HCEC 1CT (cell line): ENCODE measurements around the gene HELZ.
A peak's percentile ranks its signal among the peaks of the same experiment; 100 is the strongest.
"Not testable (repeated sequence)": the region's sequence is repeated elsewhere in the genome, so short reads cannot be mapped to it uniquely, and the experiment has no call there.

ENCODE experiments used
- DNase-seq: peaks from one replicate; pipeline ENCODE4 v3.0.0-alpha.2; 2017

HELZ gene, protein sequence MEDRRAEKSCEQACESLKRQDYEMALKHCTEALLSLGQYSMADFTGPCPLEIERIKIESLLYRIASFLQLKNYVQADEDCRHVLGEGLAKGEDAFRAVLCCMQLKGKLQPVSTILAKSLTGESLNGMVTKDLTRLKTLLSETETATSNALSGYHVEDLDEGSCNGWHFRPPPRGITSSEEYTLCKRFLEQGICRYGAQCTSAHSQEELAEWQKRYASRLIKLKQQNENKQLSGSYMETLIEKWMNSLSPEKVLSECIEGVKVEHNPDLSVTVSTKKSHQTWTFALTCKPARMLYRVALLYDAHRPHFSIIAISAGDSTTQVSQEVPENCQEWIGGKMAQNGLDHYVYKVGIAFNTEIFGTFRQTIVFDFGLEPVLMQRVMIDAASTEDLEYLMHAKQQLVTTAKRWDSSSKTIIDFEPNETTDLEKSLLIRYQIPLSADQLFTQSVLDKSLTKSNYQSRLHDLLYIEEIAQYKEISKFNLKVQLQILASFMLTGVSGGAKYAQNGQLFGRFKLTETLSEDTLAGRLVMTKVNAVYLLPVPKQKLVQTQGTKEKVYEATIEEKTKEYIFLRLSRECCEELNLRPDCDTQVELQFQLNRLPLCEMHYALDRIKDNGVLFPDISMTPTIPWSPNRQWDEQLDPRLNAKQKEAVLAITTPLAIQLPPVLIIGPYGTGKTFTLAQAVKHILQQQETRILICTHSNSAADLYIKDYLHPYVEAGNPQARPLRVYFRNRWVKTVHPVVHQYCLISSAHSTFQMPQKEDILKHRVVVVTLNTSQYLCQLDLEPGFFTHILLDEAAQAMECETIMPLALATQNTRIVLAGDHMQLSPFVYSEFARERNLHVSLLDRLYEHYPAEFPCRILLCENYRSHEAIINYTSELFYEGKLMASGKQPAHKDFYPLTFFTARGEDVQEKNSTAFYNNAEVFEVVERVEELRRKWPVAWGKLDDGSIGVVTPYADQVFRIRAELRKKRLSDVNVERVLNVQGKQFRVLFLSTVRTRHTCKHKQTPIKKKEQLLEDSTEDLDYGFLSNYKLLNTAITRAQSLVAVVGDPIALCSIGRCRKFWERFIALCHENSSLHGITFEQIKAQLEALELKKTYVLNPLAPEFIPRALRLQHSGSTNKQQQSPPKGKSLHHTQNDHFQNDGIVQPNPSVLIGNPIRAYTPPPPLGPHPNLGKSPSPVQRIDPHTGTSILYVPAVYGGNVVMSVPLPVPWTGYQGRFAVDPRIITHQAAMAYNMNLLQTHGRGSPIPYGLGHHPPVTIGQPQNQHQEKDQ (N-terminal part only)

DNA sequence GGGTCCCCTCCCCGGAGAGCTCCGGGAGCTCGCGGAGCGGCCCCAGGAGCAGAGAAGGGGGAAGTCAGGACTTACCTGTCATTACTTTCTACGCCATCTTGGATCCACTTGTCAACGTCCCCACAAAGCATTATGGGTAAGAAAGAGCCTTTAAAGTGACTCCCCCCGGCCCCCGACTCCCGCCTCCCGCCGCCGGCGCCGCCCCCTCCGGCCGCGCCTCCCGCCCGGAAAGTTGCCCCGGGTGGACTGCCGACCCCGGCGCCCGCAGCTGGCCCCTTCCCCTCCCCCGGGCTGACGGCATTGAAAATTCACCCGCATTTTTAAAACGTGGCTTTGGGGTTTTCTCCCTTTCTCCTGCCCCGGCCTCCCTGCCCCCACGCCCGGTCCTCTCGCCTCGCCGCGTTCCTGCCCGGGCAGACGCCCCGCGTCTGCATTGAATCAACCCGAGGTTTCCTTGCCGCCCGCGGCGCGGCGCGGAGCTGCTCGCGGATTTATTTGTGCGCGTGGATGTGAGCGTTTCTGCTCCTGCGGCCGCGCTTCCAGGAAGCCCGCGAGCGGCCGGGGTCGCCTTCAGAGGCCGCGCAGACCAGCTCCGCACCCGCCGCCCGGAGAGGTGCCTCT, at the start of gene HELZ:
Gene HELZ, minus strand, starts transcription at position 124 of the 621 bp plus-strand sequence. CDS start 26,392 bp downstream, outside the sequence.
- peak; percentile 82 for DNase-seq

DNA sequence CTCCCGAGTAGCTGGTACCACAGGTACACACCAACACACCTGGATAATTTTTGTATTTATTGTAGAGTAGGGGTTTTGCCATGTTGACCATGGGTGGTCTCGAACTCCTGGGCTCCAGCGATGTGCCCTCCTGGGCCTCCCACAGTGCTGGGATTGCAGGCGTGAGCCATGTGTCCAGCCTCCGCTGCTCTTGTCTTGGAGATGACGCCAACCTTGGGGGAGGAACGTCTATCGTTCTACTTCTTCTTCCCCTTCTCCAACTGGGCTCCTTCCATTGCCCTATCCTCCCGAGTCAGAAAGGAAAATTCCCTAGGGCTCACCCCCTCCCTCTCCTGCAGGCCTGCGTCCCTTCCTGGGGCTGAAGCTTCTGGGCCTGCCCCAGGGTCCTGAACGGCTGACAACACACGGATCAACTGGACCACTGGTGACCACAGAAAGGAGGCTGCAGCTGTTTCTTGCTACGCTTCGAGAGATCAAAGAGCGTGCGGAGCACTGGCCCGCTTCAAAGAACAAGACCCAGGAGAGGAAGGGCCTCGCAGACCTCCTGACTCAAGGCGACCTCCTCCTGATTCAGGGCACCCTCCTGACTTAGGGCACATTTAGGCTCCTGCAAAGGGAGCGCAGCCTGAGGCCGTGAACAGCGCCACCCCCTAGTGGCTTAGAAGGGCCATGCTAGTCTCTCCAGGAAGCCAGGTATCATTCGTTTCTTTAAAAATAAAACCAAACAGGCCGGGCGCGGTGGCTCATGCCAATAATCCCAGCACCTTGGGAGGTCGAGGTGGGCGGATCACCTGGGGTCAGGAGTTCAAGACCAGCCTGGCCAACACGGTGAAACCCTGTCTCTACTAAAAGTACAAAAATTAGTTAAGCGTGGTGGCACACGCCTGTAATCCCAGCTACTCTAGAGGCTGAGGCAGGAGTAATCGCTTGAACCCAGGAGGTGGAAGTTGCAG, 48.5 kb upstream of the HELZ start:
- DNase-seq: peak; percentile 61

DNA sequence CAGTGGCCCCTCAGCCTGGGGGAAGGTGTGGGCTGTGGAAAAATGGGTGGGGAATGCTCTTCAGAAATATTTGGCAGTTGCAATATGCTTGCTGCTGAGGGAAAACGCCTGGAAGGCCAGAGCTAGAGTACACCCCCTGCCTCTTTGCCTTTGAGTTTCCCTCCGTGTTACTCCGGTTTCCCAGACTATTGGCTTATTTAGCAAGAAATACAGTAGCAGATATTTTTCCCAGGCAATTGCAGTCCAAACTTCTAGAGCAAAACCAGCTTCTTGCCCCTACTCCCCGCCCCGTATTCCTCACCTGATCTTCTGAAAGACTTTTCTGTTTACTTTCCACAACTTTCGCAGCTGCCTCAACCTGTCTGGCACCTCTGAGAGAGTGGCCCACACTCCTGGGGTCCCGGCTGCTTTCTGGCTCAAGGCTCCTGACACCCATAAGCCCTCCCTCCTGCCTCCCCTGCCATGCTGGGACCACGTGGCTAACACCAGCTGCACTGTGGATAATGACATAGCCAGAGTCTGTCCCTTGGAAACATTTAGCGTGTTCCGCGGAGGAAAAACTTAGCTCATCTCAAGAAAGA, 45.8 kb upstream of the HELZ start:
- no peak for DNase-seq

DNA sequence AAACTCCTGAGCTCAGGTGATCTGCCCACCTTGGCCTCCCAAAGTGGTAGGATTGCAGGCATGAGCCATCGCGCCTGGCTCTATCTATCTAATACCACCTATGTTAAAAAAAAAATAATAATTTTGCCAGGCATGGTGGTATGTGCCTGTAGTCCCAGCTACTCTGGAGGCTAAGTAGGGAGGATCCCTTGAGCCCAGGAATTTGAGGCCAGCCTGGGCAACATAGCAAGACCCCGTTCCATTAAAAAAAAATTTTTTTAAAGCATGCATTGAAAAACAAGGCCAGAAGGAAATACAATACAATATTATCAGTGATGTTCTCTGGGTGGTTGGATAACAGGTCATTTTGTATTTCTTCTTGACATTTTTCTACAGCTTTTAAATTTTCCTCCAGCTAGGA, 45.2 kb upstream of the HELZ start:
- no peak for DNase-seq

DNA sequence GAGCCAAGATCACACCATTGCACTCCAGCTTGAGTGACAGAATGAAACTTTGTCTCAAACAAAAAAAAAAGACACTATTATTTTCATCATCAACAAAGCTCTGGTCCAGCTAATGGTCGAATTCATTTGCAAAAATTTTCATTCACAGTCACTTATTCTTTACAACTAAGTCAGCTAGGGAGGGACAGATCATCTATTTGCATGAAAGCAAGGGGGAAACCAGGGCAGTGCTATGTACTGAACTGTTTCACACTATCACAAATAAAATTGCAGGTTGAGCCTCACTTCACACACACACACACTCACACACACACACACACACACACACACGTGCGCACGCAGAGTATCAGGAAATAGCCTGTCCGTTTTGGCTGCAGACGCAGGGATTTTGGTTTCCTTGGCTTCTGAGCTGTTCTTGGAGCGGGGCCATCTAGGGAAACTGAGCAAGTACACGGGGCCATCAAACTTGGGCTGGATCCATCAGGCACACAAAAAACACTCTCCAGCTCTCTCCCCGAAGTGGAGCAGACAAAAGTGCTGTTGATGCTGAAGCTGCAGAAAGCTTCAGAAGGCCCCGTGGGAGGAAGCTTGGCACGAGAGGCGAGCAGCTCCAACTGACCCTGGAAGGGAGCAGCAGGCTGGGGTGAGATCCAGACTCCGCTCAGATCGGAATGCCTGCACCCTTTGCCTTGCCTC, 44.3 kb upstream of the HELZ start:
- peak; percentile 25 for DNase-seq

DNA sequence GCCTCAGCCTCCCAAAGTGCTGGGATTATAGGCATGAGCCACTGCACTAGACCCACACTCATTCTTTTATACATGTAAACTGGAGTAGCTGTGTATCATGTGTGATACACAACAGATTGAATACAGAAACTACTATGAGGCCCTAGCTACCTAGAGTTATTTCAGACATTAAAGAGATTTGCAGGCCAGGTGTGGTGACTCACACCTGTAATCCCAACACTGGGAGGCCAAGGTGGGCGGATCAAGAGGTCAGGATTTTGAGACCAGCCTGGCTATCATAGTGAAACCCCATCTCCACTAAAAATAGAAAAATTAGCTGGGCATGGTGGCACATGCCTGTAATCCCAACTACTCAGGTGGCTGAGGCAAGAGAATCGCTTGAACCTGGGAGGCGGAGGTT, 41.8 kb upstream of the HELZ start:
- DNase-seq: not testable (repeated sequence)

DNA sequence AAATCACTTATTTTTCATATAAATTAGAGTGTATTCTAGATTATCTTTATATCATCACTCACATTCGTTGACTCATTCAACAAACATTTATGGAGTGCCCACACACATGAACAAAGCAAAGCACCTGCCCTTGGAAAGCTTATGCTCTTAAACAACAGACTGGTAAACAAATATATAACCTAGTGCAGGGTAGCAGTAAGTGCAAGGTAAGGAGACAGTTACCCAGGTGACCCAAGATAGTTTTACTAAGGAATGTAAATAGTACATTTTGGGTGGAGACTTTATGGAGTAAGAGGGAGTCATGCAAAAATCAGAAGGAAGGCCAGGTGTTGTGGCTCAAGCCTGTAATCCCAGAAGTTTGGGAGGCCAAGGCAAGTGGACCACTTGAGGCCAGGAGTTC, 40.4 kb upstream of the HELZ start:
- DNase-seq: no peak

DNA sequence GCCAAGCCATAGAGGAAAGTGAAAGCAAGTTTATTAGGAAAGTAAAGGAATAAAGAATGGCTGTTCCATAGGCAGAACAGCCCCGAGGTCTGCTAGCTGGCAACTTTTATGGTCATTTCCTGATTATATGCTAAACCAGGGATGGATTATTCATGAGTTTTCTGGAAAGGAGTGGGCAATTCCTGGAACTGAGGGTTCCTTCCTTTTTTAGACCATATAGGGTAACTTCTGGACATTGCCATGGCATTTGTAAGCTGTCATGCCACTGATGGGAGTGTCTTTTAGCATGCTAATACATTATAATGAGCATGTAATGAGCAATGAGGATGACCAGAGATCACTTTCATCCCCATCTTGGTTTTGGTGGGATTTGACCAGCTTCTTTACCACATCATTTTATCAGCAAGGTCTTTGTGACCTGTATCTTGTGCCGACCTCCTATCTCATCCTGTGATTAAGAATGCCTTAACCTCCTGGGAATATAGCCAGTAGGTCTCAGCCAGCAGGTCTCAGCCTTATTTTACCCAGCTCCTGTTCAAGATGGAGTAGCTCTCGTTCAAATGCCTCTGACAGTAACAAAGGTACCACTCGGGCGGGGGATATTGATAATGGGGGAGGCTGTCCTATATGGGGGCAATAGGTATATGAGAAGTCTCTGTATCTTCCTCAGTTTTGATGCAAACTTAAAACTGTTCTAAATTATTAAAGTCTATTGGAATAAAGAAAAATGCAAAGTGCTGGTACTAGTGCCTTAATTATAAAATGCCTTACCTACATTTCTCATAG, 38.9 kb upstream of the HELZ start:
- no peak for DNase-seq

DNA sequence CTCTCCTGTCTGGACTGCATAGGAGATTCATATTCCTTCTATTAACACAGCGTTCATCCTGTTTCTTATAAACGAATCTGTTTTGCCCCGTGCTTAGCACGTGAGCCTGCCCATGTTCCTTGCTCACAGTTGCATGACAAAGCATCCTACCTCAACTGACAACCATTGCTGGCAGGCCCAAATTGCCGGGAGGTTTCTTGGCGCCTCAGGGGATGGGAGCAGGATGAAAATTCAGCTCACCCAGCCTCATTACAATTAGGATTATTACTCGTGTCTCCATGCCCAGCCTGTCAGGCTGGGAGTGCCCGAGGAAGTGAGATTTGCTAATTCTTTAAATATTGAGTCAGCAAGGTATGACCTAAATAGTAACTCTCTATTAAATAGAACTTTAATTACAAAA, 36.7 kb upstream of the HELZ start:
- DNase-seq: no peak

DNA sequence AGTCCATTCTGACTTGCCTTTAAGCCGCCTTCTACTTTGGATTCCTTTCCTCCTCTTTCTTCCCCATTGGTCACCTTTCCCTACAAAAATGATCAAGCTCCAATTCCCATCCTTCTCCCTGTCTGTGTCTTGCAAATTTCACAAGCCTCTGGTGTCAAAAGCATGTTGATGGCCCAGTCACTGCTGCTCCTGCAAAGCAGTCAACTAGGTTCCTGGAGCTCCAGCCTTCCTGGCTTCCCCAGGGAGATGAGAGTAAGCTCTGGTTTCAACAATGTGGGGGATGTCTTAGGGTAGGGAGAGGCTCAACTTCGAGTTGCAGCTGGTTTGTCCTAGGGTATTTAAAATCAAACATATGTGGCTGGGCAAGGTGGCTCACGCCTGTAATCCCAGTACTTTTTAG, 36.1 kb upstream of the HELZ start:
- DNase-seq: no peak

DNA sequence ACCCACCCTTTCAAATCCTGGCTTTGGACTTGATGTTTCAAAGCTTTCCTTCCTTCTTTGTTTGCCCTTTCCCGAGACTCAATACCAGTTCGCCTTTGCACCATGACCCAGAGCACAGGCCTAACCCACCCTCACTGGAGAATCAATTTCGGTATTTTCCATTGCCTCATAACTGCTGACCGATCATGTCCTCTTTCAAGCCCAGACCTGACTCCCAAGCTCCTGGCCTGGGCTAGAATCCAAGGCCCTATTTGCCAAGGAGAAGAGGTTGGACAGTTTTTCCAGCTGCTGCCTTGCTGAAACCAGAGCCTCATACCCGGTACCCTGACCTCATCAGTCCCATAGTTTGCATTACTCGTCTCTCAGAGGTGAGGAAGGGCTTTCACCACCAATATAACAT, 35.3 kb upstream of the HELZ start:
- no peak for DNase-seq

DNA sequence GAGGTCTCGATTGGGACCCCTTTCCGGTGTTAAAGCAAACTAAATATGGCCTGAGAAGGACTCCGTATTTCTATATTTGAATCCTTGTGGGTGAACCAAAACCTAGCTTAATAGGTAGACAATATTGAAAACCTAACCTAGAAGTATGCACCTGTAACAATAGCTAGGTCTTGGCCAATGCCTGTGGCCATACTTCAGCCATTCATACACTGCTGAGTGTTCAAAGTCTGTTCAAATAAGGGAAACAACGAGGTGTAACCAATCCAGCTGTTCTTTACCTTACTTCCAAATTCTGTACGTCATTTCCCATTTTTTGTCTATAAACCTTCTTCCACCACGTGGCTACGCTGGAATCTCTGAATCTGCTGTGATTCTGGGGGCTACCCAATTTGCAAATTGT, 34.1 kb upstream of the HELZ start:
- DNase-seq: no peak

DNA sequence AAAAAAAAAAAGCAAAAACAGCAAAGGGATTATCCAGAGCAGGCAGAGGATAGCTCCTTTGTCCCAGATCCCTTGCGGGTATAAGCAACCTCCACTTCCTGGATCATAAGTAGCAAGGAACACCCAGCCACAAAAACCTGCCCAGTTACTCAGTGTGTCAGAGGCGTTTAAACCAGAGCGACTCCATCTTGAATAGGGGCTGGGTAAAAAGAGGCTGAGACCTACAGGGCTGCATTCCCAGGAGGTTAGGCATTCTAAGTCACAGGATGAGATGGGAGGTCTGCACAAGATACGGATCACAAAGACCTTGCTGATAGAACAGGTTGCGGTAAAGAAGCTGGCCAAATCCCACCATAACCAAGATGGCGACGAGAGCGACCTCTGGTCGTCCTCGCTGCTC, 33.4 kb upstream of the HELZ start:
- DNase-seq: no peak

DNA sequence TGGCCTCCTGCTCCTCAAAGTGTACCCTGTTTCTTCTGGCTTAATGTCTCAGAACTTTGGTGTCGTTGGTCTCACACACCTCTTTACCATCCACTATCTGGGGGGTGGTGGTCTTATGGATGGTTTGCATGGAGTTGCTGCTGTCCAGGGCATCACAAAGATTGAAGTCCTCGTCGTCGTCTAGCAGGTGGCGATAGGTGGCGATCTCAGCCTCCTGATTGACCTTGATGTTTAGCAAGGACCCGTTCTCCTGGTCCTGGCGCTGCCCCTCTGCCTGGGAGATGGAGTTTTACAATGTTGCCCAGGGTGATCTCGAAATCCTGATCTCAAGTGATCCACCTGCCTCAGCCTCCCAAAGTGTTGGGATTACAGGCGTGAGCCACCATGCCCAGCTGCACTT, 31.1 kb upstream of the HELZ start:
- no peak for DNase-seq

DNA sequence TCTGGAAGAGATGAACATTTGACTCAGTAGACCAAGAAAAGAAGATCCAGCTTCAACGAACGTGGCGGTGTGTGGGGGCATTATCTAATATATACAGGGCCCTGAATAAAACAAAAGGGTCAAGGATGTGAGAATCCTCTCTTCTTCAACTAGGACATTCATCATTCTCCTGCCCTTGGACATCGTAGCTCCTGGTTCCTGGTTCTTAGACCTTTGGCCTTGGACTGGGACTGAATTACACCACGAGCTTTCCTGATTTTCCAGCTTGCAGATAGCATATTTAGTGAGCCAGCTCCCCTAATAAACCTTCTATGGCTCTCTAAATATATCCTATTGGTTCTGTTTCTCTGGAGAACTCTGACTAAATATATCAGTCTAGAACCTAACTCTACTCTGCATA, 29.5 kb upstream of the HELZ start:
- DNase-seq: no peak

DNA sequence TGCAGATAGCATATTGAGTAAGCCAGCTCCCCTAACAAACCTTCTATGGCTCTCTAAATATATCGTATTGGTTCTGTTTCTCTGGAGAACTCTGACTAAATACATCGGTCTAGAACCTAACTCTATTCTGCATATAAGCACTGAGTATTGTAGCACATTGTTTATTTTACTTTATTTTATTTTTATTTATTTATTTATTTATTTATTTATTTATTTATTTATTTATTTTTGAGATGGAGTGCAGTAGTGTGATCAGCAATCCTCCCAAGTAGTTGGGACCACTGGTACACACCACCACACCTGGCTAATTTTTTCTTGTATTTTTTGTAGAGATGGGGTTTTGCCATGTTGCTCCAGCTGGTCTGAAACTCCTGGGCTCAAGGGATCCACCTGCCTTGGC, 28.9 kb upstream of the HELZ start:
- no peak for DNase-seq

DNA sequence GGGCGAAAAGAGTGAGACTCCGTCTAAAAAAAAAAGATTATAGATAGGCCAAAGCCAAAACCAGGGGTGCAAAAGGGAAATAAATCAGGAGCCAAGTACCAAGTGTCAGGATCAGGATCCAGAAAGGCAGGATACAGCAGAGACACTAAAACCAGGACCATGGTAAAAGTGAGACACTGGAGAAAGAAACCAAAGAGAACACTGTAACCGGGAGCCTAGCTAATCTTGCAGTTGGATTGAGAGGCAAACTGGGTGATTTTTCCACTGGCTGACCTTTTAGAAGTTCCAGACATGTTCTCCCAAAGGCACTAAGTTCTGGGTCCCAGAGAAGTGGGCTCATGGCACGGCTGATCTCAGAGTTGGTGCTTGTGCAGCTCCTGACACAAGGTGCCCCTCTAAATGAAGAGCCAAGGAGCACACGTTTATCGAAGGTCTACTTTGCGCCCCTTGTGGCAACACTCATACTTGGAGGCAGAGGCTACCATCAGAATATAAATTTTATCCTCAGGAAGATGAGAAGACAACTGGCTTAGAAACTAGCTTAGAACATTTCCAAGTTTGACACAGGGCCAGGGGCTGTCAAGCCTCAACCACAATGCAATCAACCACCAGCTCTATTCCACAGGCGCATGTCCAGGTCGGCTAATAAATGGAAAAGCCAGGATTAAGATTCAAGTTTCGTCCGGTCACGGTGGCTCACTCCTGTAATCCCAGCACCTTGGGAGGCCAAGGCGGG, 27.5 kb upstream of the HELZ start:
- no peak for DNase-seq

DNA sequence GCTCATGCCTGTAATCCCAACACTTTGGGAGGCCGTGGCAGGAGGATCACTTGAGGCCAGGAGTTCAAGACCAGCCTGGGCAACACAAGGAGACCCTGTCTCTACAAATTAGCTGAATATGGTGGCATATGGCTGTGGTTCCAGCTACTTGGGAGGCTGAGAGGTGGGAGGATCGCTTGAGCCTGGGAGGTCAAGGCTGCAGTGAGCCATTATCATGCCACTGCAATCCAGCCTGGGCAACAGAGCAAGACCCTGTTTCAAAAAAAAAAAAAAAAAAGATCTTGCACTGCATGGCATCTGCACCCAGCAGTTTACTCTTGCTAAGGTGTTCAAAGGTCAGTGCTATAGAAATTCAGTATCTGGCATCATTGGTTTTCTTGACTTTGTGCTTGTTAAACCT, 26.2 kb upstream of the HELZ start:
- DNase-seq: not testable (repeated sequence)

DNA sequence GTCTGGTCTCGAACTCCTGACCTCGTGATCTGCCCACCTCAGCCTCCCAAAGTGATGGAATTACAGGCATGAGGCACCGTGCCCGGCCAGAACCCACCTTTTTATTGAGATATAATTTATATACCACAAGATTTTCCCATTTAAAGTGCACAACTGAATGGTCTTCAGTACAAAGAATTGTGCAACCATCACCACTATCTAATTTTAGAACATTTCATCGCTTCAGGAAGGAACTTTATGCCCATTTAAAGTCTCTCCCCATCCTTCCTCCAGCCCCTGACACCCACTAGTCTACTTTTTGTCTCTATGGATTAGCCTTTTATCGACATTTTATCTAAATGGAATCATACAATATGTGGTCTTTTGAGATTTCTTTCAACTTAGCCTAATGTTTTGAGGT, 25.4 kb upstream of the HELZ start:
- no peak for DNase-seq
